ENCODE measurements around the gene SPOCK2.

Gene SPOCK2

DNA sequence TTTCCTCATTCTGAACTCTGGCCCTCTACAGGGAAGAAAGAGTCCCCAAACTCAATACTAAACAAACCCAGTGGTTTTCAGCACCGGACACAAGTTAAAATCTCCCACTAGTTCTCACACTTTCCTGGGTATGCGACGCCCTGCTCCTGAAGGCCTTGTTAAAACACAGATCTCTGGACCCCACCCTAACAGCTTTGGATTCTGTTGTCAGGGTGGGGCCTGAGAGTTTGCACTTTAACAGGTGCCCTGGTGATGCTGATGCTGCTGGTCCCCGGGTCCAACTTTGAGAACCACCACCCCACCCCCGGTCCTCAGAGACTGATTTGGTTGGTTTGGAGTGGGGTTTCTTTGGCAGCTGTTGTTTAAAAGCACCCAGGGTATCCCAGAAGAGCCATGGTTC, 62.5 kb downstream of the SPOCK2 start:
- ChIA-PET CTCF (interaction anchor here (1.3 to 1.7 kb wide), 2 partner anchors 18 to 23 kb away, joined by 3 to 5 read pairs; no protein-coding TSS in a partner anchor), POLR2A (no interaction called here)
- TF ChIP-seq KLF1 (tag by site-specific recombination; IDR thresholded peaks at IDR 0.05) = peak; percentile 87
- no peak for TF ChIP-seq ZNF16 (tag by site-specific recombination; IDR thresholded peaks at IDR 0.05; ENCODE audit: low read depth)
- Histone ChIP-seq H3K36me3 (ENCODE audit: control insufficient read depth in 2 of 2, insufficient read depth in 1 of 2, low read length in 2 of 2) (no peaks in the 10 kb centered on the region), H3K4me1 (ENCODE audit: control insufficient read depth, insufficient read depth, low read length) (peaks cover 12% of the 10 kb centered on the region; the same call in 1 of the 2 replicates), H3K9me3 (ENCODE audit: control insufficient read depth, insufficient read depth, low read depth, low read length) (no peaks in the 10 kb centered on the region), H3K4me3 (ENCODE audit: low read depth, low read length) (no peak overlapping the region), H3K27ac (ENCODE audit: extremely low read depth, low read depth, low read length) (no peak overlapping the region)

DNA sequence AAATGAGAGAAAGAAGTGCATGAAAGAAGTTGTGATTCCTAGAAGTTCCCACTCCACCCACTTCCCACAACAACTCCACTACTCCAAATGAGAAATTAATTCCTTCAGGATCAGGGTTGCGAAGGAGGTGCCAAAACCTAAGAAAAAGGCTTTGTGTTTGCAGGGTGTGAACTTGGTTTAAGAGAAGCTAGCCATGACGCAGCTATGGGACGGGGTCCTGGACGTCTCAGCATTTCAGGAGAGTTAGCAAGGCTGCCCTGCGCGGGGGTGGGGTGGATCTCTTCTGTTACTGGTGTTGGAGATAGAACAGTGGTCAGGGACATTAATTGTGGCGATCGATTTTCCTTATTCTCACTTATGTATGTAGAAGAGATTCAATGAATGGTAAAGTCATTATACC, 63.0 kb downstream of the SPOCK2 start:
- ChIA-PET POLR2A (no interaction called here), CTCF (interaction anchor here (1.3 kb wide), 1 partner anchor 23 kb away, joined by 3 read pairs; no protein-coding TSS in a partner anchor)
- Histone ChIP-seq H3K27ac (ENCODE audit: extremely low read depth, low read depth, low read length) (no peak overlapping the region), H3K4me3 (ENCODE audit: low read depth, low read length) (no peak overlapping the region), H3K9me3 (ENCODE audit: control insufficient read depth, insufficient read depth, low read depth, low read length) (no peaks in the 10 kb centered on the region), H3K36me3 (ENCODE audit: control insufficient read depth in 2 of 2, insufficient read depth in 1 of 2, low read length in 2 of 2) (no peaks in the 10 kb centered on the region), H3K4me1 (ENCODE audit: control insufficient read depth, insufficient read depth, low read length) (peaks cover 12% of the 10 kb centered on the region; the same call in 1 of the 2 replicates)
- no peak for TF ChIP-seq ZNF623 (tag by site-specific recombination; IDR thresholded peaks at IDR 0.05)
- no peak for TF ChIP-seq ZNF10 (tag by site-specific recombination; IDR thresholded peaks at IDR 0.05)
- no peak for TF ChIP-seq ZNF302 (tag by site-specific recombination; IDR thresholded peaks at IDR 0.05; ENCODE audit: low read depth)

DNA sequence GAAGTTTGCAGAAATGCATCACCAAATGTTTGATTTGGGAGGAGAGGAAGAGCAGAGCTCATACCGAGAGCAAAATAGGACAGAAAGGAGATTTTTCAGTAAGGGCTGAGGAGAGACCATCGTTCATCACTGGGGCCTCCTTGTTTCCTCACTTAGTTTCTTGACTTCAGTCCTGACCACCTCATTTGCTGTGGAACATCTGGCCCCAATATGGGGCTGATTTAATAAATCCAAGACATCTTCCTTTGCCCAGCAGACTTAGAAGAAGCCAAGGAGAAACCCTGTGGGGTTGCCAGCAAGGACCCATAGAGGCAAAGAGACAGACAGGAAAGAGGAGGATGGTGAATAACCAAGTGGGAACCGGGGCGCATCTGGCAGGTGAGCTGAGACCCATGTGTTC, 63.8 kb downstream of the SPOCK2 start:
- Histone ChIP-seq H3K4me1 (ENCODE audit: control insufficient read depth, insufficient read depth, low read length) (peaks cover 12% of the 10 kb centered on the region; the same call in 1 of the 2 replicates), H3K36me3 (ENCODE audit: control insufficient read depth in 2 of 2, insufficient read depth in 1 of 2, low read length in 2 of 2) (no peaks in the 10 kb centered on the region), H3K4me3 (ENCODE audit: low read depth, low read length) (no peak overlapping the region), H3K9me3 (ENCODE audit: control insufficient read depth, insufficient read depth, low read depth, low read length) (no peaks in the 10 kb centered on the region), H3K27ac (ENCODE audit: extremely low read depth, low read depth, low read length) (no peak overlapping the region)
- ChIA-PET CTCF (interaction anchor here (1.6 kb wide), 1 partner anchor 24 kb away, joined by 4 read pairs; no protein-coding TSS in a partner anchor), POLR2A (no interaction called here)
- TF ChIP-seq, protein P1, sequence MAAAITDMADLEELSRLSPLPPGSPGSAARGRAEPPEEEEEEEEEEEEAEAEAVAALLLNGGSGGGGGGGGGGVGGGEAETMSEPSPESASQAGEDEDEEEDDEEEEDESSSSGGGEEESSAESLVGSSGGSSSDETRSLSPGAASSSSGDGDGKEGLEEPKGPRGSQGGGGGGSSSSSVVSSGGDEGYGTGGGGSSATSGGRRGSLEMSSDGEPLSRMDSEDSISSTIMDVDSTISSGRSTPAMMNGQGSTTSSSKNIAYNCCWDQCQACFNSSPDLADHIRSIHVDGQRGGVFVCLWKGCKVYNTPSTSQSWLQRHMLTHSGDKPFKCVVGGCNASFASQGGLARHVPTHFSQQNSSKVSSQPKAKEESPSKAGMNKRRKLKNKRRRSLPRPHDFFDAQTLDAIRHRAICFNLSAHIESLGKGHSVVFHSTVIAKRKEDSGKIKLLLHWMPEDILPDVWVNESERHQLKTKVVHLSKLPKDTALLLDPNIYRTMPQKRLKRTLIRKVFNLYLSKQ (tag by site-specific recombination; IDR thresholded peaks at IDR 0.05; ENCODE audit: borderline replicate concordance) = no peak
- TF ChIP-seq, protein P2, sequence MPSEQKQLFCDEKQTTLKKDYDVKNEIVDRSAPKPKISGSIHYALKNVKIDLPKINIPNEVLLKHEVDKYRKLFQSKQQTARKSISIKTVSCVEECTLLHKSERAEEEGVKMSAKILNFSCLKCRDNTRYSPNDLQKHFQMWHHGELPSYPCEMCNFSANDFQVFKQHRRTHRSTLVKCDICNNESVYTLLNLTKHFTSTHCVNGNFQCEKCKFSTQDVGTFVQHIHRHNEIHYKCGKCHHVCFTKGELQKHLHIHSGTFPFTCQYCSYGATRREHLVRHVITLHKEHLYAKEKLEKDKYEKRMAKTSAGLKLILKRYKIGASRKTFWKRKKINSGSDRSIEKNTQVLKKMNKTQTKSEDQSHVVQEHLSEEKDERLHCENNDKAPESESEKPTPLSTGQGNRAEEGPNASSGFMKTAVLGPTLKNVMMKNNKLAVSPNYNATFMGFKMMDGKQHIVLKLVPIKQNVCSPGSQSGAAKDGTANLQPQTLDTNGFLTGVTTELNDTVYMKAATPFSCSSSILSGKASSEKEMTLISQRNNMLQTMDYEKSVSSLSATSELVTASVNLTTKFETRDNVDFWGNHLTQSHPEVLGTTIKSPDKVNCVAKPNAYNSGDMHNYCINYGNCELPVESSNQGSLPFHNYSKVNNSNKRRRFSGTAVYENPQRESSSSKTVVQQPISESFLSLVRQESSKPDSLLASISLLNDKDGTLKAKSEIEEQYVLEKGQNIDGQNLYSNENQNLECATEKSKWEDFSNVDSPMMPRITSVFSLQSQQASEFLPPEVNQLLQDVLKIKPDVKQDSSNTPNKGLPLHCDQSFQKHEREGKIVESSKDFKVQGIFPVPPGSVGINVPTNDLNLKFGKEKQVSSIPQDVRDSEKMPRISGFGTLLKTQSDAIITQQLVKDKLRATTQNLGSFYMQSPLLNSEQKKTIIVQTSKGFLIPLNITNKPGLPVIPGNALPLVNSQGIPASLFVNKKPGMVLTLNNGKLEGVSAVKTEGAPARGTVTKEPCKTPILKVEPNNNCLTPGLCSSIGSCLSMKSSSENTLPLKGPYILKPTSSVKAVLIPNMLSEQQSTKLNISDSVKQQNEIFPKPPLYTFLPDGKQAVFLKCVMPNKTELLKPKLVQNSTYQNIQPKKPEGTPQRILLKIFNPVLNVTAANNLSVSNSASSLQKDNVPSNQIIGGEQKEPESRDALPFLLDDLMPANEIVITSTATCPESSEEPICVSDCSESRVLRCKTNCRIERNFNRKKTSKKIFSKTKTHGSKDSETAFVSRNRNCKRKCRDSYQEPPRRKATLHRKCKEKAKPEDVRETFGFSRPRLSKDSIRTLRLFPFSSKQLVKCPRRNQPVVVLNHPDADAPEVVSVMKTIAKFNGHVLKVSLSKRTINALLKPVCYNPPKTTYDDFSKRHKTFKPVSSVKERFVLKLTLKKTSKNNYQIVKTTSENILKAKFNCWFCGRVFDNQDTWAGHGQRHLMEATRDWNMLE (tag by site-specific recombination; conservative IDR thresholded peaks at IDR 0.05; ENCODE audit: low read depth) = no peak
- TF ChIP-seq OSR2 (tag by site-specific recombination; IDR thresholded peaks at IDR 0.05) (no peak), ZNF600 (tag by site-specific recombination; IDR thresholded peaks at IDR 0.05) (no peak), ZIC2 (tag by site-specific recombination; IDR thresholded peaks at IDR 0.05) (no peak), ZNF501 (tag by site-specific recombination; IDR thresholded peaks at IDR 0.05) (no peak), GLIS1 (tag by site-specific recombination; IDR thresholded peaks at IDR 0.05) (no peak), ZNF548 (tag by site-specific recombination; IDR thresholded peaks at IDR 0.05) (no peak), ZFHX2 (tag by site-specific recombination; conservative IDR thresholded peaks at IDR 0.05) (no peak), ZNF624 (tag by site-specific recombination; IDR thresholded peaks at IDR 0.05) (no peak), ZNF239 (tag by site-specific recombination; IDR thresholded peaks at IDR 0.05) (no peak), ZNF354C (tag by site-specific recombination; IDR thresholded peaks at IDR 0.05; ENCODE audit: borderline replicate concordance, low read depth) (no peak)
- TF ChIP-seq, protein P3, sequence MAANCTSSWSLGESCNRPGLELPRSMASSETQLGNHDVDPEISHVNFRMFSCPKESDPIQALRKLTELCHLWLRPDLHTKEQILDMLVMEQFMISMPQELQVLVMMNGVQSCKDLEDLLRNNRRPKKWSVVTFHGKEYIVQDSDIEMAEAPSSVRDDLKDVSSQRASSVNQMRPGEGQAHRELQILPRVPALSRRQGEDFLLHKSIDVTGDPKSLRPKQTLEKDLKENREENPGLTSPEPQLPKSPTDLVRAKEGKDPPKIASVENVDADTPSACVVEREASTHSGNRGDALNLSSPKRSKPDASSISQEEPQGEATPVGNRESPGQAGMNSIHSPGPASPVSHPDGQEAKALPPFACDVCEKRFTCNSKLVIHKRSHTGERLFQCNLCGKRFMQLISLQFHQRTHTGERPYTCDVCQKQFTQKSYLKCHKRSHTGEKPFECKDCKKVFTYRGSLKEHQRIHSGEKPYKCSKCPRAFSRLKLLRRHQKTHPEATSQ (tag by site-specific recombination; IDR thresholded peaks at IDR 0.05) = no peak
- TF ChIP-seq, protein P4, sequence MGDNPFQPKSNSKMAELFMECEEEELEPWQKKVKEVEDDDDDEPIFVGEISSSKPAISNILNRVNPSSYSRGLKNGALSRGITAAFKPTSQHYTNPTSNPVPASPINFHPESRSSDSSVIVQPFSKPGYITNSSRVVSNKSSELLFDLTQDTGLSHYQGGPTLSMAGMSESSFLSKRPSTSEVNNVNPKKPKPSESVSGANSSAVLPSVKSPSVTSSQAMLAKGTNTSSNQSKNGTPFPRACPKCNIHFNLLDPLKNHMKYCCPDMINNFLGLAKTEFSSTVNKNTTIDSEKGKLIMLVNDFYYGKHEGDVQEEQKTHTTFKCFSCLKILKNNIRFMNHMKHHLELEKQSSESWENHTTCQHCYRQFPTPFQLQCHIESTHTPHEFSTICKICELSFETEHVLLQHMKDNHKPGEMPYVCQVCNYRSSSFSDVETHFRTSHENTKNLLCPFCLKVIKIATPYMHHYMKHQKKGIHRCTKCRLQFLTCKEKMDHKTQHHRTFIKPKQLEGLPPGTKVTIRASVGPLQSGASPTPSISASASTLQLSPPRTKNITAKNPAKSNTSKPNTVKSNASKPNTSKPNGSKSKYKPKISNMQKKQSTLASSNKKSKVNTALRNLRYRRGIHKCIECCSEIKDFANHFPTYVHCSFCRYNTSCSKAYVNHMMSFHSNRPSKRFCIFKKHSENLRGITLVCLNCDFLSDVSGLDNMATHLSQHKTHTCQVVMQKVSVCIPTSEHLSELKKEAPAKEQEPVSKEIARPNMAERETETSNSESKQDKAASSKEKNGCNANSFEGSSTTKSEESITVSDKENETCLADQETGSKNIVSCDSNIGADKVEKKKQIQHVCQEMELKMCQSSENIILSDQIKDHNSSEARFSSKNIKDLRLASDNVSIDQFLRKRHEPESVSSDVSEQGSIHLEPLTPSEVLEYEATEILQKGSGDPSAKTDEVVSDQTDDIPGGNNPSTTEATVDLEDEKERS (tag by site-specific recombination; IDR thresholded peaks at IDR 0.05) = no peak
- TF ChIP-seq, protein P5, sequence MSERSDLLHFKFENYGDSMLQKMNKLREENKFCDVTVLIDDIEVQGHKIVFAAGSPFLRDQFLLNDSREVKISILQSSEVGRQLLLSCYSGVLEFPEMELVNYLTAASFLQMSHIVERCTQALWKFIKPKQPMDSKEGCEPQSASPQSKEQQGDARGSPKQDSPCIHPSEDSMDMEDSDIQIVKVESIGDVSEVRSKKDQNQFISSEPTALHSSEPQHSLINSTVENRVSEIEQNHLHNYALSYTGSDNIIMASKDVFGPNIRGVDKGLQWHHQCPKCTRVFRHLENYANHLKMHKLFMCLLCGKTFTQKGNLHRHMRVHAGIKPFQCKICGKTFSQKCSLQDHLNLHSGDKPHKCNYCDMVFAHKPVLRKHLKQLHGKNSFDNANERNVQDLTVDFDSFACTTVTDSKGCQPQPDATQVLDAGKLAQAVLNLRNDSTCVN (tag by site-specific recombination; optimal IDR thresholded peaks at IDR 0.05) = no peak
